K562 (cell line): ENCODE results near the gene MYO16.

Experiments
- CBFB ChIP-seq: sonication (generic); formaldehyde crosslinking; IDR thresholded peaks from 2 replicates; pipeline ENCODE4 v1.4.0; 2020; ENCODE audit warnings: mild to moderate bottlenecking, missing genetic modification reagents
- CREB5 ChIP-seq: fragments of 250-450 bp; sonication (Bioruptor Pico); IDR thresholded peaks from 2 replicates; pipeline ENCODE4 v1.5.0; 2020; ENCODE audit warnings: mild to moderate bottlenecking
- CTCF ChIP-seq, 3 experiments: IDR thresholded peaks in 2 of 3; conservative IDR thresholded peaks in 1 of 3; 2 replicates each; pipeline ENCODE4 v1.5.1; 2011 to 2012; ENCODE audit warnings: low read length in 3 of 3, mild to moderate bottlenecking in 3 of 3, control low read depth in 2 of 3, improper control_type of control experiment in 1 of 3, inconsistent platforms in 1 of 3, low read depth in 1 of 3, mixed read lengths in 1 of 3, moderate library complexity in 1 of 3; ENCODE audit not compliant: insufficient read depth in 2 of 3
- GATAD2A ChIP-seq: fragments of 450-650 bp; IDR thresholded peaks from 2 replicates; pipeline ENCODE4 v1.6.1; 2017
- NR2C1 ChIP-seq, 2 experiments: fragments of 450-650 bp; IDR thresholded peaks; 2 replicates each; pipeline ENCODE4 v1.6.1; 2017; ENCODE audit warnings: mild to moderate bottlenecking in 2 of 2, antibody characterized with exemption in 1 of 2, inconsistent platforms in 1 of 2, missing compliant biosample characterization in 1 of 2, missing genetic modification characterization in 1 of 2
- ZNF24 ChIP-seq: fragments of 450-650 bp; IDR thresholded peaks from 2 replicates; pipeline ENCODE4 v1.6.1; 2016
- ZNF561 ChIP-seq: fragments of 450-650 bp; formaldehyde crosslinking; conservative IDR thresholded peaks from 2 replicates; pipeline ENCODE4 v1.4.0; 2020; ENCODE audit warnings: mild to moderate bottlenecking, moderate library complexity
- TF ChIP-seq, protein P1 (sequence below): fragments of 250-450 bp; sonication (Bioruptor Pico); IDR thresholded peaks from 2 replicates; pipeline ENCODE4 v1.5.0; 2020; ENCODE audit warnings: mild to moderate bottlenecking, borderline replicate concordance

DNA sequence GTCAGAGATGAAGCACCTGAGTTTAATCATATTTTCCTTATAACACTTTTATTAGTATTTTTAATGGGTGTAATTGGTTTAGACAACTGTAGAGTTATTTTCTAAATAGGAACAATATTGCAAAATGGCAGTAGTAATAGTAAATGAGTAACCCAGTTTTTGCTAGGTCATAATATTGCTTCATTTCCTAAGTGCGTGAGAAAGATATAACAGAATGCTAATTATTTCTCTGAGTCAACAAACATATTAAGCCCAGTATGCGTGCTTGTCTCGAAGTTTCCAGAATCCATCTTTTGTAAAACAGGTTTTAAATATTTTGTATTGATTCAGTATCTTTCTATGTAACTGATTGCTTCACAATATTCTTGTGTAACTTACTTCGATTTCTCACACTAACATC lies 315.3 kb downstream of the MYO16 start:
- TF ChIP-seq ZNF561 (CRISPR knock-in tag) (no peak), GATAD2A (no peak), NR2C1 (IDR thresholded peaks at IDR 0.05) (no peak), NR2C1 (tag; IDR thresholded peaks at IDR 0.05) (no peak), CTCF (IDR thresholded peaks at IDR 0.05 in 2 of 3, conservative IDR thresholded peaks at IDR 0.05 in 1 of 3; ENCODE audit: insufficient read depth in 2 of 3, low read depth in 1 of 3, low read length in 3 of 3) (no peak), CBFB (CRISPR knock-in tag) (no peak), ZNF24 (no peak), CREB5 (CRISPR knock-in tag) (no peak)
- TF ChIP-seq, protein P1, sequence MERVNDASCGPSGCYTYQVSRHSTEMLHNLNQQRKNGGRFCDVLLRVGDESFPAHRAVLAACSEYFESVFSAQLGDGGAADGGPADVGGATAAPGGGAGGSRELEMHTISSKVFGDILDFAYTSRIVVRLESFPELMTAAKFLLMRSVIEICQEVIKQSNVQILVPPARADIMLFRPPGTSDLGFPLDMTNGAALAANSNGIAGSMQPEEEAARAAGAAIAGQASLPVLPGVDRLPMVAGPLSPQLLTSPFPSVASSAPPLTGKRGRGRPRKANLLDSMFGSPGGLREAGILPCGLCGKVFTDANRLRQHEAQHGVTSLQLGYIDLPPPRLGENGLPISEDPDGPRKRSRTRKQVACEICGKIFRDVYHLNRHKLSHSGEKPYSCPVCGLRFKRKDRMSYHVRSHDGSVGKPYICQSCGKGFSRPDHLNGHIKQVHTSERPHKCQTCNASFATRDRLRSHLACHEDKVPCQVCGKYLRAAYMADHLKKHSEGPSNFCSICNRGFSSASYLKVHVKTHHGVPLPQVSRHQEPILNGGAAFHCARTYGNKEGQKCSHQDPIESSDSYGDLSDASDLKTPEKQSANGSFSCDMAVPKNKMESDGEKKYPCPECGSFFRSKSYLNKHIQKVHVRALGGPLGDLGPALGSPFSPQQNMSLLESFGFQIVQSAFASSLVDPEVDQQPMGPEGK: no peak
